ENCODE measurements around the gene SLN.

Gene SLN

GRCh38 chr11:107744736-107745135 lies 32.9 kb upstream of the SLN start:
- no peaks in the 10 kb centered on the region for H3K4me1 ChIP-seq (ENCODE audit: control insufficient read depth, insufficient read depth, low read length)
- no peaks in the 10 kb centered on the region for H3K9me3 ChIP-seq (ENCODE audit: control insufficient read depth, insufficient read depth, low read depth, low read length)
- CTCF ChIA-PET = interaction anchor here (0.6 kb wide), 1 partner anchor 55 kb away, joined by 3 read pairs; no protein-coding TSS in a partner anchor
- POLR2A ChIA-PET = no interaction called here
- TF ChIP-seq ZBTB6 (tag by site-specific recombination; IDR thresholded peaks at IDR 0.05) (no peak), YY2 (tag by site-specific recombination; IDR thresholded peaks at IDR 0.05) (no peak), ZBTB48 (tag by site-specific recombination; IDR thresholded peaks at IDR 0.05) (no peak), ZNF530 (tag by site-specific recombination; IDR thresholded peaks at IDR 0.05; ENCODE audit: low read depth) (no peak), OVOL3 (tag by site-specific recombination; IDR thresholded peaks at IDR 0.05) (no peak), ZNF560 (tag by site-specific recombination; IDR thresholded peaks at IDR 0.05; ENCODE audit: borderline replicate concordance) (no peak), ZFP41 (tag by site-specific recombination; IDR thresholded peaks at IDR 0.05; ENCODE audit: borderline replicate concordance) (no peak), KLF8 (tag by site-specific recombination; IDR thresholded peaks at IDR 0.05) (no peak), ZNF292 (tag by site-specific recombination; IDR thresholded peaks at IDR 0.05; ENCODE audit: borderline replicate concordance, low read depth) (no peak), ZNF157 (tag by site-specific recombination; IDR thresholded peaks at IDR 0.05) (no peak), ZNF555 (tag by site-specific recombination; conservative IDR thresholded peaks at IDR 0.05) (no peak)
- TF ChIP-seq, protein P1, sequence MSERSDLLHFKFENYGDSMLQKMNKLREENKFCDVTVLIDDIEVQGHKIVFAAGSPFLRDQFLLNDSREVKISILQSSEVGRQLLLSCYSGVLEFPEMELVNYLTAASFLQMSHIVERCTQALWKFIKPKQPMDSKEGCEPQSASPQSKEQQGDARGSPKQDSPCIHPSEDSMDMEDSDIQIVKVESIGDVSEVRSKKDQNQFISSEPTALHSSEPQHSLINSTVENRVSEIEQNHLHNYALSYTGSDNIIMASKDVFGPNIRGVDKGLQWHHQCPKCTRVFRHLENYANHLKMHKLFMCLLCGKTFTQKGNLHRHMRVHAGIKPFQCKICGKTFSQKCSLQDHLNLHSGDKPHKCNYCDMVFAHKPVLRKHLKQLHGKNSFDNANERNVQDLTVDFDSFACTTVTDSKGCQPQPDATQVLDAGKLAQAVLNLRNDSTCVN (tag by site-specific recombination; optimal IDR thresholded peaks at IDR 0.05) = no peak
- TF ChIP-seq, protein P2, sequence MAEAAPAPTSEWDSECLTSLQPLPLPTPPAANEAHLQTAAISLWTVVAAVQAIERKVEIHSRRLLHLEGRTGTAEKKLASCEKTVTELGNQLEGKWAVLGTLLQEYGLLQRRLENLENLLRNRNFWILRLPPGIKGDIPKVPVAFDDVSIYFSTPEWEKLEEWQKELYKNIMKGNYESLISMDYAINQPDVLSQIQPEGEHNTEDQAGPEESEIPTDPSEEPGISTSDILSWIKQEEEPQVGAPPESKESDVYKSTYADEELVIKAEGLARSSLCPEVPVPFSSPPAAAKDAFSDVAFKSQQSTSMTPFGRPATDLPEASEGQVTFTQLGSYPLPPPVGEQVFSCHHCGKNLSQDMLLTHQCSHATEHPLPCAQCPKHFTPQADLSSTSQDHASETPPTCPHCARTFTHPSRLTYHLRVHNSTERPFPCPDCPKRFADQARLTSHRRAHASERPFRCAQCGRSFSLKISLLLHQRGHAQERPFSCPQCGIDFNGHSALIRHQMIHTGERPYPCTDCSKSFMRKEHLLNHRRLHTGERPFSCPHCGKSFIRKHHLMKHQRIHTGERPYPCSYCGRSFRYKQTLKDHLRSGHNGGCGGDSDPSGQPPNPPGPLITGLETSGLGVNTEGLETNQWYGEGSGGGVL (tag by site-specific recombination; IDR thresholded peaks at IDR 0.05) = no peak
- H3K4me3 ChIP-seq (ENCODE audit: low read depth, low read length) = no peak overlapping the region
- no peak overlapping the region for H3K27ac ChIP-seq (ENCODE audit: extremely low read depth, low read depth, low read length)
- H3K36me3 ChIP-seq (ENCODE audit: control insufficient read depth in 2 of 2, insufficient read depth in 1 of 2, low read length in 2 of 2) = no peaks in the 10 kb centered on the region

- ChIA-PET CTCF (interaction anchor here (0.8 to 1.7 kb wide), 4 partner anchors 11 to 35 kb away, joined by 3 to 11 read pairs (median 4); no protein-coding TSS in a partner anchor), POLR2A (no interaction called here)
- H3K4me3 ChIP-seq (ENCODE audit: low read depth, low read length) = no peak overlapping the region
- no peak for TF ChIP-seq ZNF501 (tag by site-specific recombination; IDR thresholded peaks at IDR 0.05)
- no peak for TF ChIP-seq TCF7L2 (IDR thresholded peaks at IDR 0.05; ENCODE audit: borderline replicate concordance, low read depth, low read length)
- TF ChIP-seq, protein P3, sequence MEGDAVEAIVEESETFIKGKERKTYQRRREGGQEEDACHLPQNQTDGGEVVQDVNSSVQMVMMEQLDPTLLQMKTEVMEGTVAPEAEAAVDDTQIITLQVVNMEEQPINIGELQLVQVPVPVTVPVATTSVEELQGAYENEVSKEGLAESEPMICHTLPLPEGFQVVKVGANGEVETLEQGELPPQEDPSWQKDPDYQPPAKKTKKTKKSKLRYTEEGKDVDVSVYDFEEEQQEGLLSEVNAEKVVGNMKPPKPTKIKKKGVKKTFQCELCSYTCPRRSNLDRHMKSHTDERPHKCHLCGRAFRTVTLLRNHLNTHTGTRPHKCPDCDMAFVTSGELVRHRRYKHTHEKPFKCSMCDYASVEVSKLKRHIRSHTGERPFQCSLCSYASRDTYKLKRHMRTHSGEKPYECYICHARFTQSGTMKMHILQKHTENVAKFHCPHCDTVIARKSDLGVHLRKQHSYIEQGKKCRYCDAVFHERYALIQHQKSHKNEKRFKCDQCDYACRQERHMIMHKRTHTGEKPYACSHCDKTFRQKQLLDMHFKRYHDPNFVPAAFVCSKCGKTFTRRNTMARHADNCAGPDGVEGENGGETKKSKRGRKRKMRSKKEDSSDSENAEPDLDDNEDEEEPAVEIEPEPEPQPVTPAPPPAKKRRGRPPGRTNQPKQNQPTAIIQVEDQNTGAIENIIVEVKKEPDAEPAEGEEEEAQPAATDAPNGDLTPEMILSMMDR (tag by site-specific recombination; IDR thresholded peaks at IDR 0.05) = no peak
- TF ChIP-seq ZNF596 (tag by site-specific recombination; IDR thresholded peaks at IDR 0.05) = no peak
- H3K9me3 ChIP-seq (ENCODE audit: control insufficient read depth, insufficient read depth, low read depth, low read length) = no peaks in the 10 kb centered on the region
- H3K36me3 ChIP-seq (ENCODE audit: control insufficient read depth in 2 of 2, insufficient read depth in 1 of 2, low read length in 2 of 2) = no peaks in the 10 kb centered on the region
- H3K4me1 ChIP-seq (ENCODE audit: control insufficient read depth, insufficient read depth, low read length) = no peaks in the 10 kb centered on the region
- no peak overlapping the region for H3K27ac ChIP-seq (ENCODE audit: extremely low read depth, low read depth, low read length)
Measured at GRCh38 chr11:107743191-107743590, 31.3 kb upstream of the SLN start.

Measured in HEK293 (cell line).